GM18867 (cell line): ENCODE measurements around the gene EHBP1.

ENCODE experiments used
- ATAC-seq: cut with Tn5 transposase; IDR thresholded peaks from one replicate; pipeline ENCODE4 v1.9.1; 2021; ENCODE audit warnings: mild to moderate bottlenecking, moderate library complexity; ENCODE audit not compliant: unreplicated experiment

EHBP1 gene

GRCh38 chr2:62939735-62940491, 234.4 kb downstream of the EHBP1 start:
- ATAC-seq, result no peak

- ATAC-seq, result no peak
These were observed 235.2 kb downstream of the EHBP1 start for GRCh38 chr2:62940697-62941096.

GRCh38 chr2:62941413-62941812, 235.9 kb downstream of the EHBP1 start:
- no peak for ATAC-seq

GRCh38 chr2:62944362-62944761, 238.8 kb downstream of the EHBP1 start:
- no peak for ATAC-seq

- ATAC-seq, result no peak
These were observed 241.9 kb downstream of the EHBP1 start for GRCh38 chr2:62947403-62947802.

GRCh38 chr2:62956651-62957050, 251.1 kb downstream of the EHBP1 start:
- ATAC-seq, result no peak

GRCh38 chr2:62958206-62958605, 252.7 kb downstream of the EHBP1 start:
- no peak for ATAC-seq

- no peak for ATAC-seq
These were observed 258.5 kb downstream of the EHBP1 start for GRCh38 chr2:62964050-62964449.

GRCh38 chr2:62964671-62965070, 259.2 kb downstream of the EHBP1 start:
- ATAC-seq, result no peak

- ATAC-seq, result no peak
These were observed 261.5 kb downstream of the EHBP1 start for GRCh38 chr2:62966991-62967390.

GRCh38 chr2:62968168-62968567, 262.7 kb downstream of the EHBP1 start:
- no peak for ATAC-seq

GRCh38 chr2:62968668-62969067, 263.2 kb downstream of the EHBP1 start:
- ATAC-seq, result no peak

- no peak for ATAC-seq
These were observed 266.4 kb downstream of the EHBP1 start for GRCh38 chr2:62971936-62972335.

GRCh38 chr2:62972601-62973000, 267.1 kb downstream of the EHBP1 start:
- no peak for ATAC-seq

- no peak for ATAC-seq
These were observed 269.5 kb downstream of the EHBP1 start for GRCh38 chr2:62974999-62975398.

- no peak for ATAC-seq
These were observed 286.1 kb downstream of the EHBP1 start for GRCh38 chr2:62991605-62992004.

- ATAC-seq, result no peak
These were observed 287.0 kb downstream of the EHBP1 start for GRCh38 chr2:62992561-62992960.

GRCh38 chr2:62994206-62994605, 288.7 kb downstream of the EHBP1 start:
- ATAC-seq, result no peak

GRCh38 chr2:62996534-62997186, 291.1 kb downstream of the EHBP1 start:
- no peak for ATAC-seq

GRCh38 chr2:62998949-62999348, 293.4 kb downstream of the EHBP1 start:
- ATAC-seq, result no peak

- no peak for ATAC-seq
These were observed 294.4 kb downstream of the EHBP1 start for GRCh38 chr2:62999905-63000304.

- no peak for ATAC-seq
These were observed 295.3 kb downstream of the EHBP1 start for GRCh38 chr2:63000801-63001200.

GRCh38 chr2:63001576-63001975, 296.1 kb downstream of the EHBP1 start:
- no peak for ATAC-seq
